SH-SY5Y (cell line): ENCODE results near the gene PNMA8B.

Source experiments
- GATA2 ChIP-seq: IDR thresholded peaks from 2 replicates; pipeline ENCODE4 v1.6.1; 2011; ENCODE audit warnings: mild to moderate bottlenecking, low read depth, low read length
- GATA3 ChIP-seq: IDR thresholded peaks from 2 replicates; pipeline ENCODE4 v1.6.1; 2011; ENCODE audit warnings: low read depth, mild to moderate bottlenecking, low read length, moderate library complexity

DNA sequence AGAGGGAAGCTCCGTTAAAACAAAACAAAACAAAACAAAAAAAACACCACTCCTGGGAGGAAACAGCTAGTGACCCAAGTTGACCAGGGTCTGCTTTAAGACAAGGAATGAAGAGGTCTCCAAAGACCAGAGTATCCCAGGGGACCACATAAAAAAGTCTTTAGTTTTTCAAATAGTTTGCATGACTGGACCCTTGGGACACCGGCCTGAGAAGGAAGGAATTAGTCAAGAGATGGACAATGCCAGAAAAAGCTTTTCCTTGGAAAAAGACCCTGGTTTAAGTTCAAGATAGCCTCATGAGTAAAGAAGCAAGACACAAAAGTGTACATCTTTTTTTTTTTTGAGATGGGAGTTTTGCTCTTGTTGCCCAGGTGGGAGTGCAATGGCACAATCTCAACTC is 12.5 kb upstream of the PNMA8B start:
- no peak for TF ChIP-seq GATA2
- TF ChIP-seq GATA3 = no peak
